ENCODE measurements around the gene BABAM2.

BABAM2 gene

DNA sequence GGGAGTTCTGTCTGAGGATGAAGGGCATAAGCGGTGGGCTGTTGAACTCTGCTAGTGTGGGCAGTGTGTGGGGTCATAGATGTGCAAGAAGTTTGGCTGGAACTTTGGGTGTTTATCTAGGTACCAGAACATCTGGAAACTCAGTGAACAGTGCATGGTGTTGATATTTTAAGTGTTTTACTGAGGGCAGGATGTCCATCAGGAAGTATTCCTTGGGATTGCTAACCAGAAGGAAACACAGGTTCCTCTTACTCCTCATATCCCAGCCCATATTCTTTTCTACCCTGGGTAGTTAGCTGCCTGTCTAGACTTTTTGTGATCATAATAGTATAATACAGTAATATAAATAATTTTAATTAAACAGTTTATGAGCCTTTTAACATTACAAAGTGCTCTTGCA lies 15.5 kb downstream of the BABAM2 start:
- in situ Hi-C loops (cut with MboI; ENCODE audit: low sequenced_read_pairs): no loop called here

DNA sequence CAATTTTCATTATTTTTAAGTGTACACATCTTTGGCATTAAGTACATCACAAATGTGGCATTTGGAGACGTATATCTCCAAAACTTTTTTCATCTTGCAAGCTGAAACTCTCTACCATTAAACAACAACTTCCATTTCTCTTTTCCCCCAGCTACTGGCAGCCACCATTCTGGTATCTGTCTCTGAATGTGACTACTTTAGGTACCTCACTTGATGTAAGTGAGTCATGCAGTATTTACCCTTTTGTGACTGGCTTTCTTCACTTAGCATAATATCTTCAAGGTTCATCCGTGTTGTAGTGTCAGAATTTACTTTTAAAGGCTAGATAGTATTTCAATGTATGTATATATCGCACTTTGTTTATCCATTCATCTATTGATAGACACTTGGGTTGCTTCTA lies 17.0 kb downstream of the BABAM2 start:
- in situ Hi-C loops (cut with MboI; ENCODE audit: low sequenced_read_pairs): no loop called here

DNA sequence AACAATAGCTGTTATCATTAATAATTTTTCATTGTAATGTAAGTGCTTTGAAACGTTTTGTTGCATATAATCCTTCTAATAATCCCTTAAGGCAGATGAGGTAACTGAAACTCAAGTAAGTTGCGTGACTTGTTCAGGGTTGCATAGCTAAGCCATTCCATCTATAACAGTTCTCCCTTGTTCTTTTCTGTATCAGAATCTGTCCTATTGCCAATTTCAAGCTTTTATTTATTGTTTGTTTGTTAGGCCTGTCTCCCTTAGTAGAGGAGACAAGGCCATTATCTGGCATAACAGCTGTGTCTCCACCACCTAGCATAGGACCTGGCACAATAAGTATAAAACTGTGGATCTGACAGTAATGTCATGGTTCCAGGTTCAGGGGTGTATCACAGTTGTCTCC lies 19.4 kb downstream of the BABAM2 start:
- in situ Hi-C loops (cut with MboI; ENCODE audit: low sequenced_read_pairs): no loop called here

- in situ Hi-C loops (cut with MboI; ENCODE audit: low sequenced_read_pairs): no loop called here
These were observed 21.1 kb downstream of the BABAM2 start for GRCh38 chr2:27911458-27912210.

DNA sequence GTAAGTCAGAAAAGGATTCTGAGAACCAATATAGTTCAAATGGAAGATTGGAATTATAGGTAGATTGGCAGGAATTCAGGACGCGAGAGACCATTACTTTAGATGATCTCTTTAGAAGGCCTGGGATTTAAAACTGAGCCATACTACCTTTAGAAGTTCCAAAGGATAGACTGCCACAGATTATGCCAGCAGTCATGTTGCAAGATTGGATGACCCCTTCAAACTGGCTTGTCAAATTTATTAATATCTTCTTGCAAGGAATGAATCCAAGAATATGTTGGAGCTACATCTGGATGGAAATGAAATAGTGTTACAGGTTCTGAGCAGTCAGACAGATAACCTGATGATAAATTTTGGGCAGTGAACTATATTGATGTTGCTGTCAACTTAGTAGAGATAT lies 22.0 kb downstream of the BABAM2 start:
- in situ Hi-C loops (cut with MboI; ENCODE audit: low sequenced_read_pairs): no loop called here

GRCh38 chr2:27914041-27914804 lies 23.7 kb downstream of the BABAM2 start:
- in situ Hi-C loops (cut with MboI; ENCODE audit: low sequenced_read_pairs): no loop called here

DNA sequence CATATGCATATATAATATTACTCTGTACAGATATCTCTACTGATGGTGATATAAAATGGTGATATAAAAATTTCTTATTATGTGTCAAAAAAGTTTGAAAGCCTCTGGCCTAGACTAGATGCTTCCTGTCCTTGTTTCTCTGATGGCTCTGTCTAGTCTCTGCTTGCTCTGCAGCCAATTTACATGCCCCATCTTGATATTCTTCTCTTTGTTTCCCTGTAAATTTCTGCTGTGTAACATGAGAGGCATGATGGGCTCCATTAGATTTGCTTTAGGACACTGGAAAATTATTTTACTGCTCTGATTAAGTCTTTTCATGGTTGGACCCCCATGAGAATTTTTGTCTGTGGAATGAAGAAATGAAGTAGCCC lies 24.3 kb downstream of the BABAM2 start:
- in situ Hi-C loops (cut with MboI; ENCODE audit: low sequenced_read_pairs): no loop called here

- in situ Hi-C loops (cut with MboI; ENCODE audit: low sequenced_read_pairs): no loop called here
These were observed 24.7 kb downstream of the BABAM2 start for GRCh38 chr2:27915191-27915590.

DNA sequence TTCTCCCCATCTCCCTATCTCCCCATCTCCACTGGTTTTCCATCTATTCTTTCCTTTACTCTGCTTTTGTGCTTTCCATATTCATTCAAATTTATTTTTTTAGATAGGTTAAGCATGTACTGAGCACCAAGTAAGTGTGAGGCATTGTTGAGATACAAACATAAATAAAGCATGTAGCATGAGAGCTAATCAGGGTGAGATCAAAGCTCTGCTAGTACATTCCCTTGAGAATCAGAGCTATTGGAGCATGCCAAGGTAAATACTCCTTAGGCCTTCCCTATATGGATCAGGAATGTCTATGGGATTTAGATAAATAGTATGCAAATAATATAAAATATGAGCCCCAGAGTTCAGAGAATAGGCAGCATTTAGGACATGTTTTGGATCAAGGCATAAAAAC lies 25.3 kb downstream of the BABAM2 start:
- in situ Hi-C loops (cut with MboI; ENCODE audit: low sequenced_read_pairs): no loop called here

DNA sequence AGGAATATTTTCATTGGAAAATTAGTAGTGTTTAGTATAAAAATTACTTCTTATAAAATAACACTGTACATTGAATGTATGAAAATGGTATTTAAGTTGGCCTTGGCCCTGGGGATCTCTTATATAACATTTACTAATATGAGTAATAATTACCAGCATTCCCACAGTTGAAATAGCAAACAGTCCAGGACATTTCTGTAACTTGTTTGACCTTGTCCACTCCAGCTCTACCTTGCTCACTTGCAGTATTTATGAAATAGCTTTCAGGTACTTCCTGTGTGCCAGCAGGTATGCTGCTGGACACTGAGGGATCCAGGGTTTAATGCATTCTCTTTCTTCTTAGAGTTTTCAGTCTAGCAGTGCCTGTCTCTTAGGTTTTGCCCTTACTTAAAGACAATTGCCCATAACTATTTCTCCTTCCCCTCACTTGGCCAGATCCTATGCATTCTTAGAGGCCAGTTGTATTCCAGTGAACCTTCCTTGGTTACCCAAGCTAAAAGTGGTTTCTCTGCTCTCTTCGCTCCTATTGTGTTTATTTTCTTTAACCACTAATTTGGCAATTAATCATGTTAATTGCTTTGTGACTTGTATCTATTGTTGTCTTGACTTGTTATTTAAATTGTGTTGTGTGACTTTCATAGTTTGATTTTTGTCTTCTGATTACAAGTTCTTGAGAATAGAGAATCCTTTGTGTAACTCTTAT lies 25.9 kb downstream of the BABAM2 start:
- in situ Hi-C loops (cut with MboI; ENCODE audit: low sequenced_read_pairs): no loop called here

- in situ Hi-C loops (cut with MboI; ENCODE audit: low sequenced_read_pairs): no loop called here
These were observed 29.8 kb downstream of the BABAM2 start for GRCh38 chr2:27920148-27920885.

DNA sequence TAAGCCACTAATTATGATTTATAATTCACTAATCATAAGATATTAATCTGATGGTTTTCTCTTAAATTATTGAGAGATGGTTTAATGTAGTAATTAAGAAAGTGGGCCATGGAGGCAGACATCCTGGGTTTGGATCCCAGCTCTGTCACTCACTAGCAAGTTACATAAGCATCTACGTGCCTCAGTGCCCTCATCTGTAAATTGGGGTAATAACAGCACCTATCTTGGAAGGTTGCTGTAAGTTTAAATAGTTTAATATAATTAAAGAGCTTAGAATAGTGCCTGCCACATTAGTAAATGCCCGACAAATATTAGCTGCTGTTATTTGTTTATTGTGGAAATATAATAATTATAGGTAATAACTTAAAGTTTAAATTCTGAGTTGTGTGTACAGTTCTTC lies 30.9 kb downstream of the BABAM2 start:
- in situ Hi-C loops (cut with MboI; ENCODE audit: low sequenced_read_pairs): no loop called here

GRCh38 chr2:27921880-27922547 lies 31.5 kb downstream of the BABAM2 start:
- in situ Hi-C loops (cut with MboI; ENCODE audit: low sequenced_read_pairs): no loop called here

DNA sequence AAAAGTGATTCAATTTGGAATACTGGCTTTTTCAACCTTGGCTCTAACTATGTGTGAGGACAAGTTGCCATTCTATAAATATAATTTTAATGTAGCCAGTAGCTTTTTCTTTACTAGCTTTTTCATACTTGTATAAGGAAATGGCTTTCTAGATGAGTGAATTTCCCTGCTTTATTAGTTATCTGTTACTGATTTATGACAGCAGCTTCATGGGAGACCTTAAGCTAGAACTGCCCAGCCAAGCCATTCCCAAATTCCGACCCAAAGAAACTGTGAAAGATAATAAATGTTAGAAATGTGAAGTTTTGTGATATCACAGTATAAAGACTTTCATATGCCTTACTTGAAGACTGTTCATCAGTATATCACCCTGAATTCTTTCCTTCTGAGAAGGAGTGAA lies 32.3 kb downstream of the BABAM2 start:
- in situ Hi-C loops (cut with MboI; ENCODE audit: low sequenced_read_pairs): no loop called here

DNA sequence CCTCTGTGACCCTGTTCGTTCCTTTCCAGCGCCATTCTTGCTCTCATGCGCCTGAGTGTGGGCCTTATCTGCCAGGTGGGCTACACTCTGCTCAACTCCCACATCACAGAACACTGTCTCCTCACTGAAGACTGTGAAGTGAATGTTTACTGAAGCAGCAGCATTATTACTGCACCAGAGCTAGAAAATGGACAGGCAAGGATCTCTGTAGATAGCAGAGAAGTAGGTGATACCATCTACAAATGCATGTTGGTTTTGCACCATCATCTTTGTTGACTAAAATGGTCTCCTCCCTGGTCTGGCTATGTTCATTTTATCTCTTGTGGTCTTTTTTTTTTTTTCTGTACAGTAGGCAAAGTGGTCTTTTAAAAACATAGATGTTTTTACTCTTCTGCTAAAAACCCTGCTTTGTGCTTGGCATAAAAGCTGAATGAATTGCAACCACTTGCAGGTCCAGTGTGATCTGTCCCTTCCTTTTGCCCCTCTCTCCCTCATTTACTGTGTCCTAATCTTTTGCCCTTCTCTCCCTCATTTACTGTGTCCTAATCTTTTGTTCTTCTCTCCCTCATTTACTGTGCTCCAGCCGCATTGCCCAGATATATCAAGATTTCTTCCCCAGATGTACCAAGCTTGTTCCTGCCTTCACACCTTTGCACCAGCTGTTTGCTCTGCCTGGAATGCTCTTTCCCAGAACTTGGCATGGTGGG lies 35.4 kb downstream of the BABAM2 start:
- in situ Hi-C loops (cut with MboI; ENCODE audit: low sequenced_read_pairs): no loop called here

DNA sequence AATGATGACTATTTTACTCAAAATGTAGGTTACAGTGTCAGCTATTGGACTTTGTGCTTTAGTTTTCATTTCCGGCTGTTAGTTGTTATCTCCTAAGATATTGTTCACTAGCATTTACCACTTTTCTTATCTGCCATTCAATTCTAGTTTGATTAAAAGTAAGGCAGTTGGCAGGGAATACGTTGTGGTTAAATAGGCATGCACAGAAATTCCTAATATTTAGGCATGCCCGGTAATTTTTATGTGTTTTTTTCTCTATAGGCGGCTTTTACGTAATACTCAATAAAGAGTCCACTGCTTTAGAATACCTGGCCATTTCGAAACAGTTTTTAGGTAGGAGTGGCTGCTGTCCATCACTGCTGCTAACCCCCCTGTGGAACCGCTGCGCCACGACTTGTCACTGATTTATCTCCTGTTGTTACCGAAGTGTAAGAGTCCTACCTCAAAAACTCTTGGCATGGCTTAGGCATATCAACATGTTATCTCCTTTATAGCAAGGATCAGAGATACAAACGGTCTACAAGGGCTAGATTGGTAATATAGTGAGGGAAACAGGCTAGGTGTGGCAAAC lies 39.5 kb downstream of the BABAM2 start:
- in situ Hi-C loops (cut with MboI; ENCODE audit: low sequenced_read_pairs): no loop called here

- in situ Hi-C loops (cut with MboI; ENCODE audit: low sequenced_read_pairs): no loop called here
These were observed 40.9 kb downstream of the BABAM2 start for GRCh38 chr2:27931361-27931950.

GRCh38 chr2:27932396-27932795 lies 41.9 kb downstream of the BABAM2 start:
- in situ Hi-C loops (cut with MboI; ENCODE audit: low sequenced_read_pairs): no loop called here

DNA sequence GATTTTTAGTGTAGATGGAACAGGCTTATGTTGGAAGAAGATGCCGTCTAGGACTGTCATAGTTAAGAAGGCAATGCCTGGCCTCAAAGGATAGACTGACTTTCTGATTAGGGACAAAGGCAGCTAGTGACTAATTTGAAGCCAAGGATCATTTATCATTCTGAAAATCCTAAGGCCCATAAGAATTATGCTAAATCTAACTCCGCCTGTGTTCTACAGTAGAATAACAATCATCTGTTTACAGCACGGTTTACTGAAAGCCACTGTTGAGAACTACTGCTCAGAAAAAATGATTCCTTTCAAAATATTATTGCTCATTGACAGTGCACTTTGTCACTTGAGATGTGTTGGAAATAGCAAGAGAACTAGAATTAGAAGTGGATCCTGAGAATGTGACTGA lies 44.5 kb downstream of the BABAM2 start:
- in situ Hi-C loops (cut with MboI; ENCODE audit: low sequenced_read_pairs): no loop called here

Measured in HL-60/S4 (cell line).